H1 (cell line): ENCODE results near the gene SLC2A14. TPM values are rescaled to one million over a fixed set of nuclear protein-coding genes. Genes with fewer than 3 reads are reported as not detected.
A peak's percentile ranks its signal among the peaks of the same experiment; 100 is the strongest.
"Not testable (repeated sequence)": the region's sequence is repeated elsewhere in the genome, so short reads cannot be mapped to it uniquely, and the experiment has no call there.

Source experiments
- CTCF ChIA-PET: fragments of 300-600 bp; sonication (Branson Sonifier 250); formaldehyde crosslinking; loops from one replicate; lab custom pipeline; 2021; ENCODE audit not compliant: partially characterized antibody; lab: Charles Lee
- POLR2A ChIA-PET: fragments of 300-600 bp; sonication (Branson Sonifier 250); formaldehyde crosslinking; loops from one replicate; lab custom pipeline; 2021; ENCODE audit warnings: inconsistent platforms; ENCODE audit not compliant: partially characterized antibody; lab: Charles Lee
- DNase-seq, 2 experiments: peaks; one replicate each; pipeline versions ENCODE4 v3.0.0 to v3.0.0-alpha.2; 2010 to 2022; ENCODE audit warnings: low spot score in 2 of 2, low read depth in 1 of 2, mixed read lengths in 1 of 2
- FAIRE-seq: peaks from 2 replicates; lab custom pipeline; 2011; peaks lifted over from hg19 to GRCh38; lab: Jason Lieb, UNC
- H2AFZ ChIP-seq: 2 replicates; pipeline ENCODE4 v1.8.1; 2012; ENCODE audit warnings: low read length, inconsistent platforms
- H2AK5ac ChIP-seq: 2 replicates; pipeline ENCODE4 v1.6.1; 2013; ENCODE audit warnings: low read depth, low read length
- H2BK120ac ChIP-seq: replicated peaks from 2 replicates; pipeline ENCODE3; 2013; ENCODE audit warnings: low read depth, low read length, inconsistent platforms
- H2BK12ac ChIP-seq: 2 replicates; pipeline ENCODE4 v1.6.1; 2013; ENCODE audit warnings: low read depth, low read length
- H2BK15ac ChIP-seq: 2 replicates; pipeline ENCODE4 v1.6.1; 2013; ENCODE audit warnings: low read length
- H2BK20ac ChIP-seq: 2 replicates; pipeline ENCODE4 v1.6.1; 2013; ENCODE audit warnings: low read length
- H2BK5ac ChIP-seq: 2 replicates; pipeline ENCODE4 v1.6.1; 2013; ENCODE audit warnings: low read depth, low read length
- H3K14ac ChIP-seq: 2 replicates; pipeline ENCODE4 v1.6.1; 2013; ENCODE audit warnings: inconsistent platforms; ENCODE audit not compliant: insufficient read length
- H3K18ac ChIP-seq: 2 replicates; pipeline ENCODE4 v1.6.1; 2013; ENCODE audit warnings: low read length; ENCODE audit errors: extremely low read depth
- H3K23ac ChIP-seq: 2 replicates; pipeline ENCODE4 v1.6.1; 2013; ENCODE audit warnings: inconsistent platforms; ENCODE audit not compliant: insufficient read length
- H3K23me2 ChIP-seq: 2 replicates; pipeline ENCODE4 v1.6.1; 2013; ENCODE audit warnings: low read depth, low read length
- H3K27ac ChIP-seq: 2 replicates; pipeline ENCODE4 v1.6.1; 2011; ENCODE audit warnings: low read depth, low read length, inconsistent platforms
- H3K27me3 ChIP-seq, 4 experiments: replicated peaks in 1 of 4; 1 replicate in 1 of 4; 2 replicates in 3 of 4; pipeline versions ENCODE4 v1.6.1 to v1.8.1; 2011 to 2013; ENCODE audit warnings: low read length in 3 of 4, mild to moderate bottlenecking in 3 of 4, inconsistent platforms in 2 of 4, mixed read lengths in 2 of 4, moderate library complexity in 1 of 4; ENCODE audit not compliant: control insufficient read depth in 3 of 4, insufficient read depth in 3 of 4; ENCODE audit errors: extremely low read depth in 1 of 4
- H3K36me3 ChIP-seq, 4 experiments: 2 replicates each; pipeline versions ENCODE4 v1.6.1 to v1.8.1; 2011 to 2013; ENCODE audit warnings: mild to moderate bottlenecking in 4 of 4, low read length in 3 of 4, moderate library complexity in 2 of 4, control low read depth in 1 of 4, inconsistent platforms in 1 of 4; ENCODE audit not compliant: insufficient read depth in 4 of 4, control insufficient read depth in 2 of 4
- H3K4ac ChIP-seq: replicated peaks from 2 replicates; pipeline ENCODE3; 2013; ENCODE audit warnings: low read length, low read depth, mixed read lengths, inconsistent platforms; ENCODE audit not compliant: insufficient read length
- H3K4me1 ChIP-seq, 4 experiments: replicated peaks in 1 of 4; 1 replicate in 1 of 4; 2 replicates in 3 of 4; pipeline versions ENCODE4 v1.6.1 to v1.8.1; 2011 to 2013; ENCODE audit warnings: low read length in 3 of 4, inconsistent platforms in 2 of 4, mixed read lengths in 1 of 4; ENCODE audit not compliant: insufficient read depth in 4 of 4, control insufficient read depth in 3 of 4
- H3K4me2 ChIP-seq, 2 experiments: 2 replicates each; pipeline versions ENCODE4 v1.6.1 to v1.8.1; 2011 to 2013; ENCODE audit warnings: low read depth in 2 of 2, low read length in 2 of 2, control low read depth in 1 of 2, inconsistent platforms in 1 of 2, mild to moderate bottlenecking in 1 of 2; ENCODE audit not compliant: insufficient read depth in 1 of 2
- H3K4me3 ChIP-seq, 4 experiments: fragments of 200-600, 300-600 bp in 1 of 4; sonication (generic), shearing (Covaris generic), sonication (Bioruptor Twin) in 1 of 4; 2 replicates each; pipeline versions ENCODE4 v1.5.1 to v1.8.1; 2011 to 2016; ENCODE audit warnings: low read length in 4 of 4, low read depth in 3 of 4, control low read depth in 2 of 4, inconsistent platforms in 2 of 4, mild to moderate bottlenecking in 2 of 4, mixed read lengths in 1 of 4, moderate library complexity in 1 of 4; ENCODE audit not compliant: insufficient read depth in 2 of 4; ENCODE audit errors: extremely low read depth in 1 of 4
- H3K56ac ChIP-seq: replicated peaks from 2 replicates; pipeline ENCODE3; 2013; ENCODE audit warnings: low read depth, mild to moderate bottlenecking, mixed read lengths, low read length, inconsistent platforms; ENCODE audit not compliant: insufficient read length
- H3K79me1 ChIP-seq: 2 replicates; pipeline ENCODE4 v1.6.1; 2013; ENCODE audit warnings: low read depth, low read length, control low read depth
- H3K79me2 ChIP-seq, 2 experiments: 2 replicates each; pipeline versions ENCODE4 v1.6.1 to v1.8.1; 2012 to 2013; ENCODE audit warnings: low read length in 2 of 2, mild to moderate bottlenecking in 2 of 2, inconsistent platforms in 1 of 2; ENCODE audit not compliant: insufficient read depth in 2 of 2, control insufficient read depth in 1 of 2
- H3K9ac ChIP-seq, 4 experiments: replicated peaks in 1 of 4; 1 replicate in 1 of 4; 2 replicates in 3 of 4; pipeline versions ENCODE4 v1.6.1 to v1.8.1; 2011 to 2013; ENCODE audit warnings: low read depth in 3 of 4, low read length in 3 of 4, control low read depth in 2 of 4, mild to moderate bottlenecking in 2 of 4, moderate library complexity in 2 of 4, inconsistent platforms in 1 of 4; ENCODE audit errors: extremely low read depth in 1 of 4
- H3K9me3 ChIP-seq, 2 experiments: 2 replicates each; pipeline versions ENCODE4 v1.6.1 to v1.8.1; 2012 to 2013; ENCODE audit warnings: mild to moderate bottlenecking in 2 of 2, moderate library complexity in 2 of 2, control low read depth in 1 of 2, inconsistent platforms in 1 of 2, low read depth in 1 of 2, low read length in 1 of 2, mixed read lengths in 1 of 2; ENCODE audit not compliant: insufficient read depth in 2 of 2
- H4K20me1 ChIP-seq, 2 experiments: replicated peaks in 1 of 2; 2 replicates each; pipeline versions ENCODE3 to v1.8.1; 2011 to 2013; ENCODE audit warnings: inconsistent platforms in 2 of 2, low read length in 2 of 2, mild to moderate bottlenecking in 1 of 2; ENCODE audit not compliant: insufficient read depth in 2 of 2, control insufficient read depth in 1 of 2
- H4K5ac ChIP-seq: 2 replicates; pipeline ENCODE4 v1.6.1; 2013; ENCODE audit warnings: low read length, low read depth, mixed read lengths, inconsistent platforms; ENCODE audit not compliant: insufficient read length
- H4K8ac ChIP-seq: 2 replicates; pipeline ENCODE4 v1.8.0; 2013; ENCODE audit warnings: mild to moderate bottlenecking, moderate library complexity, low read length, inconsistent platforms; ENCODE audit not compliant: insufficient read depth; ENCODE audit errors: extremely low read depth
- H4K91ac ChIP-seq: replicated peaks from 2 replicates; pipeline ENCODE3; 2013; ENCODE audit warnings: low read length, mixed read lengths, inconsistent platforms; ENCODE audit not compliant: insufficient read length
- POLR2A ChIP-seq, 2 experiments: IDR thresholded peaks; 1 replicate in 1 of 2; 2 replicates in 1 of 2; pipeline ENCODE4 v1.6.1; 2011; ENCODE audit warnings: low read depth in 2 of 2, low read length in 2 of 2, mild to moderate bottlenecking in 2 of 2; ENCODE audit errors: control extremely low read depth in 1 of 2
- WGBS, 2 experiments: shearing (Covaris generic) in 1 of 2; methylation state at CpG; one replicate each; pipeline versions ENCODE4 v1.1.6 to v1.1.7; 2013 to 2015; ENCODE audit warnings: low lambda C conversion rate in 2 of 2, mixed read lengths in 2 of 2, inconsistent platforms in 1 of 2, low coverage in 1 of 2, missing lambda C conversion rate in 1 of 2; ENCODE audit not compliant: insufficient replicate concordance in 2 of 2, insufficient coverage in 1 of 2, insufficient read length in 1 of 2; ENCODE audit errors: extremely low coverage in 1 of 2, missing lambda C conversion rate in 1 of 2; 5-methylcytosine and 5-hydroxymethylcytosine counted together
- polyA plus RNA-seq, 7 experiments: library from polyadenylated mRNA; depleted of rRNA in 3 of 7; stranded (reverse) in 5 of 7; unstranded in 2 of 7; fragments of >200 nt in 5 of 7; fragments of 200-250 nt in 2 of 7; gene quantifications; 1 replicate in 5 of 7; 2 replicates in 1 of 7; 4 replicates in 1 of 7; pipeline versions ENCODE4 v1.2.1 to v1.2.3, GENCODE V29; 2011 to 2013; ENCODE audit warnings: missing spikeins in 2 of 7, mixed read lengths in 2 of 7
- total RNA-seq: library from RNA; stranded (reverse); fragmentation: NEBNext Ultra II Directional; extraction: Animal tissue kit (Norgen Biotek cat#: 25700); gene quantifications from 2 replicates; pipeline ENCODE4 v1.2.1, GENCODE V29; 2021

SLC2A14 gene
- total and polyA plus RNA-seq, 2 of the 8 experiments (the other 6 are each of a cell fraction or from before 2014, with no cell fraction given) = 11.1 to 19.3 TPM

GRCh38 chr12:7921181-7921580 lies 48.5 kb upstream of the SLC2A14 start:
- not testable (repeated sequence) for H3K27me3 ChIP-seq, H2BK120ac ChIP-seq, H3K18ac ChIP-seq, H3K4me2 ChIP-seq, H2BK15ac ChIP-seq, H3K23me2 ChIP-seq, H3K56ac ChIP-seq, H3K27ac ChIP-seq, H2AFZ ChIP-seq, H3K9ac ChIP-seq, H3K14ac ChIP-seq, FAIRE-seq, DNase-seq, H3K4me1 ChIP-seq, H3K4ac ChIP-seq
- H3K79me2 ChIP-seq = peaks cover 0 to 14% of the 10 kb centered on the region in 2 experiments; a peak in 1 of 4 replicates
- peak in 1 of 2 experiments; percentile 28; a peak in 1 of 3 replicates for TF ChIP-seq POLR2A (IDR thresholded peaks at IDR 0.05; ENCODE audit: control extremely low read depth in 1 of 2, low read depth in 2 of 2, low read length in 2 of 2)
- TF ChIP-seq, all 59 proteins: peak for 1; not testable (repeated sequence) for 58
- H4K8ac ChIP-seq, H4K20me1 ChIP-seq, H3K4me3 ChIP-seq, H3K79me1 ChIP-seq, H2BK5ac ChIP-seq, H2BK20ac ChIP-seq, H3K9me3 ChIP-seq, H3K23ac ChIP-seq, H4K91ac ChIP-seq, H4K5ac ChIP-seq, H2AK5ac ChIP-seq: not testable (repeated sequence)
- ChIA-PET POLR2A (interaction anchor here (0.6 to 11.9 kb wide), 7 partner anchors 11 to 75 kb away, joined by 3 to 189 read pairs (median 4); partner anchors contain the start of gene SLC2A3), CTCF (interaction anchor here (0.6 to 3.6 kb wide), 2 partner anchors 59 to 124 kb away, joined by 3 to 13 read pairs; no protein-coding TSS in a partner anchor)
- H2BK12ac ChIP-seq = 0 out of 2 replicates have a peak overlapping the region, but pooled peaks have one; percentile 63
- 94% methylated on average over 11 of the region's 12 CpGs; no CpG with 5 or more reads in 1 of the 2 experiments for WGBS, 2 experiments
- H3K36me3 ChIP-seq = peaks cover 18 to 68% (median 44%) of the 10 kb centered on the region in 4 experiments
